Measurements from ENCODE around the gene FHDC1. TPM values are rescaled to one million over a fixed set of nuclear protein-coding genes. Genes with fewer than 3 reads are reported as not detected.

Gene FHDC1
- total RNA-seq, 2 donors from 2014 or later = 0.10 TPM

Other genes with a start within 250 kb of the FHDC1 start
- gene TIGD4, start 156.6 kb upstream of the FHDC1 start, total RNA-seq = under 1 TPM; 0.13 to 0.40 TPM
- gene ARFIP1, start 156.4 kb upstream of the FHDC1 start, total RNA-seq = 10 to 100 TPM in 1 of 2 donors, 1 to 10 TPM in 1; 6.1 to 14.3 TPM

Data from T-helper 17 cell (primary cell).